Esophagus squamous epithelium (tissue), 5 donors: ENCODE results near the gene LDLRAD3. TPM values are rescaled to one million over a fixed set of nuclear protein-coding genes. Genes with fewer than 3 reads are reported as not detected.

Experiments used
- DNase-seq: peaks from one replicate; lab custom pipeline; 2025; lab: John Stamatoyannopoulos, UW
- H3K27ac ChIP-seq, 4 donors: fragments of 200-600 bp; sonication (generic); one replicate each; pipeline ENCODE4 v1.5.1; 2016 to 2019; ENCODE audit warnings: mild to moderate bottlenecking in 1 of 4
- H3K27me3 ChIP-seq, 4 donors: fragments of 200-600 bp; sonication (generic); 1 replicate in 3 of 4; 2 replicates in 1 of 4; pipeline versions ENCODE4 v1.5.1 to v1.6.0; 2017 to 2021; ENCODE audit warnings: antibody characterized with exemption in 1 of 4
- H3K36me3 ChIP-seq, 3 donors: fragments of 200-600 bp; sonication (generic); one replicate each; pipeline ENCODE4 v1.5.1; 2016 to 2019
- H3K4me1 ChIP-seq, 3 donors: fragments of 200-600 bp; sonication (generic); one replicate each; pipeline ENCODE4 v1.5.1; 2017 to 2019
- H3K4me3 ChIP-seq, 4 donors: fragments of 200-600 bp; sonication (generic); 1 replicate in 3 of 4; 2 replicates in 1 of 4; pipeline ENCODE4 v1.5.1; 2016 to 2019; ENCODE audit warnings: mild to moderate bottlenecking in 2 of 4, moderate library complexity in 1 of 4
- H3K9me3 ChIP-seq, 3 donors: fragments of 200-600 bp; sonication (generic); one replicate each; pipeline ENCODE4 v1.5.1; 2016 to 2019
- POLR2A ChIP-seq, 4 donors: fragments of 450-650 bp; IDR thresholded peaks; one replicate each; pipeline ENCODE4 v1.6.1; 2017; ENCODE audit warnings: antibody characterized with exemption in 4 of 4, mild to moderate bottlenecking in 4 of 4, moderate library complexity in 3 of 4
- WGBS, 2 donors: methylation state at CpG; one replicate each; pipeline ENCODE4 v1.1.5; 2018; 5-methylcytosine and 5-hydroxymethylcytosine counted together
- intact Hi-C: fragments of 100-400 bp; cut with DNase I; formaldehyde crosslinking; loops from one replicate; pipeline ENCODE4 v1.15.0; 2022
- total RNA-seq, 4 donors: library from RNA; depleted of rRNA; stranded (reverse); fragments of >200 nt; gene quantifications; one replicate each; pipeline ENCODE4 v1.1.0, GENCODE V29; 2016
- TF ChIP-seq, protein P1 (sequence below), 6 experiments: fragments of 450-650 bp in 4 of 6; fragments of 200-600 bp in 2 of 6; sonication (generic) in 2 of 6; IDR thresholded peaks; one replicate each; pipeline ENCODE4 v1.5.1; 2016 to 2019; ENCODE audit warnings: antibody characterized with exemption in 6 of 6, mild to moderate bottlenecking in 4 of 6, moderate library complexity in 4 of 6
- donor health status: DM: yes; HTN: yes; CAD: no.

The LDLRAD3 gene
- total RNA-seq, 4 donors from 2014 or later: 5.0 to 16.8 (median 8.2) TPM

DNA sequence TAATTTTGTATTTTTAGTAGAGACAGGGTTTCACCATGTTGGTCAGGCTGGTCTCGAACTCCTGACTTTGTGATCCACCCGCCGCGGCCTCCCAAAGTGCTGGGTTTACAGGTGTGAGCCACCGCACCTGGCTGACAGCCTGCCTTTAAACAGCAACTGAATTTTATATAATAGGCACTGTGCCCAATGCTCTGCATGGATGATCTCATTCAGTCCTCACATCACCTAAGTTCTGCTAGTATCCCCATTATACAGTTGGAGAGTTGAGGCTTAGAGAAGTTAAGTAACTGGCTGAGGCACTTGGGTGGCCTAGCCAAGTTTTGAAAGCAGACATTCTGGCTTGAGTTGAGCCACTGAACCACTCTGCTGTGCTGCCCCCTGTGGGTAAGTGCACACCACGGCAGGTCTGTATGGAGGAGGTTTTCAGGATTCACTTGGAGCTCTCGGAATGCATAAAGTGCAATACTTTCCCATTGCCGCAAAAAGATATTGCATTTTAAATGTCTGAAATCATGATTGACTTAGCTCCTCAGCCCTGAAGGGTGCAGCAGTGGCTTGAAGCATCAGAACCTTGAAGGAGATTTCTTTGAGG, 112.4 kb downstream of the LDLRAD3 start:
- TF ChIP-seq POLR2A (IDR thresholded peaks at IDR 0.05): no peak
- TF ChIP-seq, protein P1, sequence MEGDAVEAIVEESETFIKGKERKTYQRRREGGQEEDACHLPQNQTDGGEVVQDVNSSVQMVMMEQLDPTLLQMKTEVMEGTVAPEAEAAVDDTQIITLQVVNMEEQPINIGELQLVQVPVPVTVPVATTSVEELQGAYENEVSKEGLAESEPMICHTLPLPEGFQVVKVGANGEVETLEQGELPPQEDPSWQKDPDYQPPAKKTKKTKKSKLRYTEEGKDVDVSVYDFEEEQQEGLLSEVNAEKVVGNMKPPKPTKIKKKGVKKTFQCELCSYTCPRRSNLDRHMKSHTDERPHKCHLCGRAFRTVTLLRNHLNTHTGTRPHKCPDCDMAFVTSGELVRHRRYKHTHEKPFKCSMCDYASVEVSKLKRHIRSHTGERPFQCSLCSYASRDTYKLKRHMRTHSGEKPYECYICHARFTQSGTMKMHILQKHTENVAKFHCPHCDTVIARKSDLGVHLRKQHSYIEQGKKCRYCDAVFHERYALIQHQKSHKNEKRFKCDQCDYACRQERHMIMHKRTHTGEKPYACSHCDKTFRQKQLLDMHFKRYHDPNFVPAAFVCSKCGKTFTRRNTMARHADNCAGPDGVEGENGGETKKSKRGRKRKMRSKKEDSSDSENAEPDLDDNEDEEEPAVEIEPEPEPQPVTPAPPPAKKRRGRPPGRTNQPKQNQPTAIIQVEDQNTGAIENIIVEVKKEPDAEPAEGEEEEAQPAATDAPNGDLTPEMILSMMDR (IDR thresholded peaks at IDR 0.05): peak in 5 of 6 experiments; percentile 35 to 68 (median 40)
- intact Hi-C loops: no loop called here
- no peaks in the 10 kb centered on the region for H3K4me1 ChIP-seq
- no peaks in the 10 kb centered on the region for H3K27me3 ChIP-seq
- H3K27ac ChIP-seq: no peak overlapping the region
- H3K9me3 ChIP-seq: no peaks in the 10 kb centered on the region
- no peak for DNase-seq
- 93 to 95% methylated on average over 3 to 6 of the region's 8 CpGs for WGBS, 2 donors
- H3K4me3 ChIP-seq: no peak overlapping the region
- peaks cover 0 to 2% (median 0%) of the 10 kb centered on the region in 3 donors for H3K36me3 ChIP-seq

DNA sequence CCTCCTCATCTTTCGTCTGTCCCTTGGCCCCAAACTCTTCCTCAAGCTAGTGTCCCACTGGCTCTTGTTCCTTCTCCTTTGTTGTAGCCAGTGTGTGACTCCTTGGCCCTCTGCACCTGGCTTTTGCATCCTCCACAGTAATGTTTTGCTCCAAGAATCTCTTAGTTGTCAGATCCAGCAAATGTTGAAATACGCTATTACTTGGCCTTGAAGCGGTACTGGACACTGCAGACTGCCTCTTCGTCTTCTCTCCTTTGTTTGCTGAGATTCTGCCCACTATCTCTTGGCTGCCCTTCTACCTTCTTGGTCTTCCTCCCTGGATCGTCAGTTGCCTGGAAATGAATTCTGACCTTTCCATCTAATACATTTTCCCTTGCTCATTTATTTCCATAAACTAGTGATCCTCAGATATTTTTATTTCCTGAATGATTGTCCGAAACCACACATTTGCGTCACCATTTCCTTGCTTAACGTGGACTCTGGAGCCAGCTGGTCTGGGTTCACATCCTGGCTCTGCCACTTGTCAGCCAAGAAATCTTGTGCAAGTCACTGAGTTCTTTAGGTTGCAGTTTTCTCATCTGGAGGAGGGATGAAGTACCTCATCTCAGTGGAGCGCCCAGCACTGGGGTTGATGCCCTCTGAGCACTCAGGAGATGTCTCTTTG, 113.6 kb downstream of the LDLRAD3 start:
- Histone ChIP-seq H3K4me1 (no peaks in the 10 kb centered on the region), H3K27me3 (no peaks in the 10 kb centered on the region), H3K27ac (peak overlapping the region in 2 of 4 donors; percentile 36 to 40), H3K4me3 (no peak overlapping the region), H3K36me3 (peaks cover 0 to 7% (median 0%) of the 10 kb centered on the region in 3 donors), H3K9me3 (no peaks in the 10 kb centered on the region)
- no peak for DNase-seq
- WGBS, 2 donors: 66 to 86% methylated on average over 9 of the region's 9 CpGs
- intact Hi-C loops: no loop called here
- TF ChIP-seq POLR2A (IDR thresholded peaks at IDR 0.05): no peak
- TF ChIP-seq, protein P1 (IDR thresholded peaks at IDR 0.05): no peak

DNA sequence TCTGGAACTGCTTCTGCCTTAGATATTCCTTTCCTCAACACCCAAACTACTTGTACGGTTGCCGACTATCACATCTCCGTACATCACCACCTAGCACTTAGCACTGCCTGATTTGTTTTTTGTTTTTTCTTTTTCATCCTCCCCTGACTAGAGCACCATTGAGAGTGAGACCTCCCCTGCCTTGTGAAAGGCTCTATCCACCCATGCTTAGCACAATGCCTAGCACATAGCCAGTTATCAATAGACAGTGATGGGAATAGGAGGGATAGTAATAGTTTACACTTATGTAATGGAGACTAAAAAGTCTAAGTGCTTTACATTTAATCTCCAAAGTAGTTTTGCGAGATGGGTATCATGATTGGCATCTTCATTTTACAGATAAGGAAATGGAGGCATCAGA, 115.8 kb downstream of the LDLRAD3 start:
- Histone ChIP-seq H3K4me3 (no peak overlapping the region), H3K9me3 (no peaks in the 10 kb centered on the region), H3K4me1 (peaks cover 0 to 4% (median 0%) of the 10 kb centered on the region in 3 donors), H3K27me3 (no peaks in the 10 kb centered on the region), H3K36me3 (peaks cover 0 to 7% (median 0%) of the 10 kb centered on the region in 3 donors), H3K27ac (no peak overlapping the region)
- intact Hi-C loops: loop anchor here (10.0 kb wide), 1 partner anchor 235 kb away; no protein-coding TSS in a partner anchor
- no peak for DNase-seq
- TF ChIP-seq POLR2A (IDR thresholded peaks at IDR 0.05): no peak
- TF ChIP-seq, protein P1 (IDR thresholded peaks at IDR 0.05): no peak
- 98 to 99% methylated on average over 4 of the region's 4 CpGs for WGBS, 2 donors

DNA sequence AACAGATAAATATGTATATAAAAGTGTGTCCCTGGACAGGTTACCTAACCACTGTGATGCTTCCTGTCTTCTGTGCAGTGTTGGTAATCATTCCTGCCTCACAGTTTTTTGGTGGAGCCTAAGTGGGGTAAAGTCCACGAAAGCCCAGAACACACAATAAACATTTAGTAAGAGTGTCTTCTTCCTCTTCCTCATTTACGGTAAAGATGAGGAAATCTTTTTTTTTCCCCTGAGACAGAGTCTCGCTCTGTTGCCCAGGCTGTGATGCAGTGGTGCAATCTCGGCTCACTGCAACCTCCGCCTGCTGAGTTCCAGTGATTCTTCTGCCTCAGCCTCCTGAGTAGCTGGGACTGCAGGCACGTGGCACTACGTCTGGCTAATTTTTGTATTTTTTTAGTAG, 117.1 kb downstream of the LDLRAD3 start:
- intact Hi-C loops: loop anchor here (10.0 kb wide), 1 partner anchor 236 kb away; no protein-coding TSS in a partner anchor
- H3K27me3 ChIP-seq: no peaks in the 10 kb centered on the region
- peaks cover 0 to 4% (median 0%) of the 10 kb centered on the region in 3 donors for H3K4me1 ChIP-seq
- H3K9me3 ChIP-seq: no peaks in the 10 kb centered on the region
- H3K36me3 ChIP-seq: peaks cover 0 to 7% (median 0%) of the 10 kb centered on the region in 3 donors
- no peak overlapping the region for H3K27ac ChIP-seq
- no peak for DNase-seq
- H3K4me3 ChIP-seq: no peak overlapping the region
- 73 to 82% methylated on average over 5 to 7 of the region's 7 CpGs for WGBS, 2 donors
- TF ChIP-seq POLR2A (IDR thresholded peaks at IDR 0.05): no peak
- TF ChIP-seq, protein P1 (IDR thresholded peaks at IDR 0.05): no peak

DNA sequence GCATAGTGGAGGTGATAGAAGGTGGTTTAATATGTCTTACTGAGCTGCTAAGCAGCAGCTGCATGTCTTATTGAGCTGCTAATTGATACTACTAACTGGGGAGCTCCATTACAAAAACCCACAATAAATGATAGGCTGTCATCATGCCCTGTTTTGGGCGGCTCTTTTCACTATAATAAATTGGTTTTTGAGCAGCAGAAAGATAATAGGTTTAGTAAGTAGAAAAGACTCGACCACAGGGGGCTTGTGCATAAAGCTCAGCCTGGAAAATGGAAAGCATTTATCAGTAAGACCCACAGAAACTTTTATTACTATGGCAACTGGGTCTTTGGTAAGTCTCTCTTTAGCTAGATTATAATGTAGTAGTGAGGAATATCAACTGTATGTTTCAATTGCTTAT, 117.6 kb downstream of the LDLRAD3 start:
- intact Hi-C loops: loop anchor here (10.0 kb wide), 1 partner anchor 237 kb away; no protein-coding TSS in a partner anchor
- Histone ChIP-seq H3K36me3 (peaks cover 0 to 10% (median 0%) of the 10 kb centered on the region in 3 donors), H3K4me3 (no peak overlapping the region), H3K9me3 (peaks cover 0 to 1% (median 0%) of the 10 kb centered on the region in 3 donors), H3K27ac (no peak overlapping the region), H3K27me3 (no peaks in the 10 kb centered on the region), H3K4me1 (peaks cover 0 to 4% (median 0%) of the 10 kb centered on the region in 3 donors)
- WGBS, 2 donors: 73 to 83% methylated on average over 2 of the region's 2 CpGs
- TF ChIP-seq POLR2A (IDR thresholded peaks at IDR 0.05): no peak
- TF ChIP-seq, protein P1 (IDR thresholded peaks at IDR 0.05): no peak
- no peak for DNase-seq
